Trophoblast cell (in vitro differentiated cells and primary cell): Measurements from ENCODE around the gene PBOV1.

Source experiments
- DNase-seq, 2 donors: peaks; one replicate each; pipeline ENCODE4 v3.0.0-alpha.2; 2016
- H2AFZ ChIP-seq: 2 replicates; pipeline ENCODE4 v1.6.1; 2013; ENCODE audit warnings: low read length, moderate library complexity, mild to moderate bottlenecking; ENCODE audit not compliant: insufficient read depth, poor library complexity
- H2AK5ac ChIP-seq: 2 replicates; pipeline ENCODE4 v1.6.1; 2013; ENCODE audit warnings: mild to moderate bottlenecking, low read length
- H2BK120ac ChIP-seq: 2 replicates; pipeline ENCODE4 v1.6.1; 2013; ENCODE audit warnings: low read length, mild to moderate bottlenecking, moderate library complexity; ENCODE audit not compliant: insufficient read depth, poor library complexity
- H2BK12ac ChIP-seq: 2 replicates; pipeline ENCODE4 v1.6.1; 2013; ENCODE audit warnings: mild to moderate bottlenecking, low read length, moderate library complexity
- H2BK5ac ChIP-seq: 2 replicates; pipeline ENCODE4 v1.6.1; 2013; ENCODE audit warnings: low read length, low read depth, moderate library complexity, mild to moderate bottlenecking; ENCODE audit not compliant: poor library complexity
- H3K14ac ChIP-seq: 2 replicates; pipeline ENCODE4 v1.6.1; 2013; ENCODE audit warnings: mild to moderate bottlenecking, low read length
- H3K18ac ChIP-seq: 2 replicates; pipeline ENCODE4 v1.6.1; 2013; ENCODE audit warnings: mild to moderate bottlenecking, low read length
- H3K23ac ChIP-seq: 2 replicates; pipeline ENCODE4 v1.6.1; 2013; ENCODE audit warnings: low read length
- H3K27ac ChIP-seq: 2 replicates; pipeline ENCODE4 v1.5.1; 2013; ENCODE audit warnings: low read depth, mild to moderate bottlenecking, inconsistent platforms, low read length, moderate library complexity
- H3K27me3 ChIP-seq: 2 replicates; pipeline ENCODE4 v1.6.1; 2013; ENCODE audit warnings: inconsistent platforms, mild to moderate bottlenecking, low read length, moderate library complexity; ENCODE audit not compliant: insufficient read depth
- H3K36me3 ChIP-seq, 2 experiments: 1 replicate in 1 of 2; 2 replicates in 1 of 2; pipeline ENCODE4 v1.6.1; 2013; ENCODE audit warnings: low read length in 2 of 2, mild to moderate bottlenecking in 2 of 2, moderate library complexity in 1 of 2; ENCODE audit not compliant: insufficient read depth in 2 of 2, control insufficient read depth in 1 of 2
- H3K4ac ChIP-seq: 2 replicates; pipeline ENCODE4 v1.6.1; 2013; ENCODE audit warnings: low read depth, mild to moderate bottlenecking, low read length, moderate library complexity
- H3K4me1 ChIP-seq, 2 experiments: 1 replicate in 1 of 2; 2 replicates in 1 of 2; pipeline ENCODE4 v1.6.1; 2013; ENCODE audit warnings: low read length in 2 of 2, mild to moderate bottlenecking in 2 of 2, moderate library complexity in 1 of 2; ENCODE audit not compliant: insufficient read depth in 2 of 2, control insufficient read depth in 1 of 2
- H3K4me2 ChIP-seq: 2 replicates; pipeline ENCODE4 v1.6.1; 2013; ENCODE audit warnings: inconsistent platforms, mild to moderate bottlenecking, low read length, moderate library complexity
- H3K4me3 ChIP-seq: 2 replicates; pipeline ENCODE4 v1.5.1; 2013; ENCODE audit warnings: mild to moderate bottlenecking, low read depth, low read length, inconsistent platforms
- H3K79me1 ChIP-seq: one replicate; pipeline ENCODE4 v1.6.1; 2013; ENCODE audit warnings: low read length
- H3K79me2 ChIP-seq: 2 replicates; pipeline ENCODE4 v1.6.1; 2013; ENCODE audit warnings: low read length, mild to moderate bottlenecking; ENCODE audit not compliant: control insufficient read depth, insufficient read depth, poor library complexity
- H3K9ac ChIP-seq: 2 replicates; pipeline ENCODE4 v1.6.1; 2013; ENCODE audit warnings: mild to moderate bottlenecking, low read length
- H3K9me3 ChIP-seq: 2 replicates; pipeline ENCODE4 v1.6.1; 2013; ENCODE audit warnings: low read depth, mild to moderate bottlenecking, control low read depth, inconsistent platforms, low read length; ENCODE audit not compliant: insufficient read depth
- H4K12ac ChIP-seq: 2 replicates; pipeline ENCODE4 v1.6.1; 2013; ENCODE audit warnings: low read depth, mild to moderate bottlenecking, low read length, moderate library complexity
- H4K8ac ChIP-seq: 2 replicates; pipeline ENCODE4 v1.6.1; 2013; ENCODE audit warnings: low read depth, mild to moderate bottlenecking, low read length, moderate library complexity
- H4K91ac ChIP-seq: one replicate; pipeline ENCODE4 v1.6.1; 2013; ENCODE audit warnings: low read depth, mild to moderate bottlenecking, low read length, moderate library complexity
- WGBS: extraction: QIAGEN DNeasy Blood & Tissue Kit; methylation state at CpG from one replicate; pipeline ENCODE4 v1.1.7; 2013; ENCODE audit warnings: missing lambda C conversion rate; ENCODE audit not compliant: insufficient read length, insufficient coverage; ENCODE audit errors: extremely low coverage; 5-methylcytosine and 5-hydroxymethylcytosine counted together

Gene PBOV1

DNA sequence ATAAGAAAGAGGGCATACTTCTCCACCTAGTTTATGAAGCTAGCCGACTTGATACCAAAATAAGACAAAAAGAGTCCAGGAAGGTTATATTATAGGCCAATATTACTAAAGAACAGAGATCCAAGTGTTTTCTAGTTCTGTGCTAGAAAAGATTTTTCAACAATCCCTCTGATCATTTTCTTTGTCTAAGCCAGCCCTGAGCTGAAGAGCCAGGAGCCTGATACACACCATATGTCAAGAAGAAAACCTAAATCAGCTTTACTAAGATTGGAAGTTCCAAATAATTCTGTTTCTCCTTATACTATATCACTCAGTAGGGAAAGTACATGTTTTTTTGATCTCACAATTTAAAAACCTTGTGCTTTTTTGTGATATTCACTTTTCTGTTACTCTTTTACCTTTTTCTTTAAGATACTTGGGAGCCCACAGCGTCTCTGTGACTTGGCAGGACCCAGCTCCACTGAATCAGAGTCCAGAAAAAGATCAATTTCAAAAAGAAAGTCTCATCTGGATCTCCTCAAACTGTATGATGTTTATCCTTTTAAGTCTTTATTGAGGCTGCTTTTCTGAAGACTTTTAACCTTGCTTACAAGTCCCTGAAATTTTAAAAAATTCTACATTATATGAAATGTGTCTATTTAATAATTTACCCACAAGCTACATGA, 43.0 kb upstream of the PBOV1 start:
- Histone ChIP-seq H3K27me3 (no peaks in the 10 kb centered on the region), H3K4me2 (no peak overlapping the region), H3K36me3 (no peaks in the 10 kb centered on the region)

DNA sequence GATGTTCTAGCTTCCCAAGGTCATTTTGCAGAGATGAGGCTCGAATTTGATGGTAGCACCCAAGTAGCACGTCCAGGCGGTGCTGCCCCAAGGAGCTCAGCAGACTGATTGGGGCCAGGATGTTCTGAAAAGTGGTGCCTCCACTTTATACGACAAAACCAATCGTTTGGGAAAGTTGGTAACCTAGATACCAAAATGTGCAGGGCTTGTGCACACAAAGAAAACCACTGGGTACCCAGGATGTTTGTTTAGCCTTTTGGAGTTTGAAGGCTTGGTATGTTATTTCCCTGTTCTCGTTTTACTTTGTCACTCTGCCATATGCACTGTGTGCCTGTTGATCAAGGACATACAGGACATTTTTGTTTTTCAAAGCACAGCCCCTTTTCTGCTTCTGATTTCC, 40.7 kb upstream of the PBOV1 start:
- H3K4me2 ChIP-seq = no peak overlapping the region
- no peaks in the 10 kb centered on the region for H3K79me2 ChIP-seq
- WGBS = no CpG with 5 or more reads among the region's 6 CpGs
- H3K23ac ChIP-seq = no peak overlapping the region
- H3K18ac ChIP-seq = no peak overlapping the region
- H3K27ac ChIP-seq = no peak overlapping the region
- no peak overlapping the region for H4K8ac ChIP-seq
- H2AFZ ChIP-seq = no peak overlapping the region
- no peak for DNase-seq
- no peaks in the 10 kb centered on the region for H3K4me1 ChIP-seq
- no peaks in the 10 kb centered on the region for H3K36me3 ChIP-seq
- no peak overlapping the region for H4K12ac ChIP-seq
- H2AK5ac ChIP-seq = no peak overlapping the region
- H2BK120ac ChIP-seq = no peak overlapping the region
- H3K14ac ChIP-seq = no peak overlapping the region
- no peak overlapping the region for H3K4ac ChIP-seq
- H3K27me3 ChIP-seq = no peaks in the 10 kb centered on the region
- H3K9ac ChIP-seq = no peak overlapping the region
- peaks cover 1% of the 10 kb centered on the region for H3K9me3 ChIP-seq
- H2BK12ac ChIP-seq = no peak overlapping the region
- no peak overlapping the region for H2BK5ac ChIP-seq
- no peak overlapping the region for H4K91ac ChIP-seq
- no peaks in the 10 kb centered on the region for H3K79me1 ChIP-seq
- H3K4me3 ChIP-seq = no peak overlapping the region

More for the DNA sequence above, 43.0 kb upstream of the PBOV1 start:
- Histone ChIP-seq H4K8ac (no peak overlapping the region), H2BK120ac (no peak overlapping the region), H4K12ac (no peak overlapping the region), H3K9me3 (peaks cover 1% of the 10 kb centered on the region), H3K79me1 (no peaks in the 10 kb centered on the region), H4K91ac (no peak overlapping the region), H3K14ac (no peak overlapping the region), H2AK5ac (no peak overlapping the region), H3K79me2 (no peaks in the 10 kb centered on the region), H2BK12ac (no peak overlapping the region), H3K4ac (no peak overlapping the region), H2AFZ (no peak overlapping the region), H3K27ac (no peak overlapping the region), H3K23ac (no peak overlapping the region), H3K18ac (no peak overlapping the region), H3K4me1 (no peaks in the 10 kb centered on the region), H3K9ac (no peak overlapping the region), H3K4me3 (no peak overlapping the region), H2BK5ac (no peak overlapping the region)
- no CpG with 5 or more reads among the region's 2 CpGs for WGBS
- DNase-seq = no peak

DNA sequence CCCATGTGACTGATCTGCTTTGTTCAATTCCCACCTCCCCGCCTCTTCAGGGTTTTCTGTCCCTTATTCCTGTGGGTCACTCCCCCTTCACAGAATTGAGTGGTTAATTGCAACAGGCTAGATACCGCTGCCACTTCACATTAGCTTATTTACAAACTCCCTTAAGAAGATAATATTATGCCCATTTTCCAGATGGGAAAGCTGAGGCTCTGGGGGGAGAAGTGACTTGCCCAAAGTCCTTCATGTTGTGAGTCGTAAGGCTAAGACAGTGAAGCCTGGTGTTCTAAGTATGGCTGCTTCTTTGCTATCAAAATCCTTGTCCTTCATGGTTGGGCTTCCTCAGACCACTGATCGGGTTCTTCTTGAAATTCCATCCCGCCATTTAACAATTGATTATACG, 39.9 kb upstream of the PBOV1 start:
- H3K4me1 ChIP-seq = no peaks in the 10 kb centered on the region
- no peak overlapping the region for H4K8ac ChIP-seq
- no peak overlapping the region for H3K4me3 ChIP-seq
- H3K4ac ChIP-seq = no peak overlapping the region
- H3K18ac ChIP-seq = no peak overlapping the region
- no peaks in the 10 kb centered on the region for H3K27me3 ChIP-seq
- H3K14ac ChIP-seq = no peak overlapping the region
- H2BK120ac ChIP-seq = no peak overlapping the region
- H3K36me3 ChIP-seq = no peaks in the 10 kb centered on the region
- no peaks in the 10 kb centered on the region for H3K79me1 ChIP-seq
- H2BK5ac ChIP-seq = no peak overlapping the region
- H3K4me2 ChIP-seq = no peak overlapping the region
- WGBS = no CpG with 5 or more reads among the region's 6 CpGs
- H3K23ac ChIP-seq = no peak overlapping the region
- H4K12ac ChIP-seq = no peak overlapping the region
- H3K79me2 ChIP-seq = no peaks in the 10 kb centered on the region
- H3K27ac ChIP-seq = no peak overlapping the region
- H3K9me3 ChIP-seq = peaks cover 1% of the 10 kb centered on the region
- H2AK5ac ChIP-seq = no peak overlapping the region
- no peak overlapping the region for H4K91ac ChIP-seq
- H2BK12ac ChIP-seq = no peak overlapping the region
- H2AFZ ChIP-seq = no peak overlapping the region
- DNase-seq = no peak
- H3K9ac ChIP-seq = no peak overlapping the region

DNA sequence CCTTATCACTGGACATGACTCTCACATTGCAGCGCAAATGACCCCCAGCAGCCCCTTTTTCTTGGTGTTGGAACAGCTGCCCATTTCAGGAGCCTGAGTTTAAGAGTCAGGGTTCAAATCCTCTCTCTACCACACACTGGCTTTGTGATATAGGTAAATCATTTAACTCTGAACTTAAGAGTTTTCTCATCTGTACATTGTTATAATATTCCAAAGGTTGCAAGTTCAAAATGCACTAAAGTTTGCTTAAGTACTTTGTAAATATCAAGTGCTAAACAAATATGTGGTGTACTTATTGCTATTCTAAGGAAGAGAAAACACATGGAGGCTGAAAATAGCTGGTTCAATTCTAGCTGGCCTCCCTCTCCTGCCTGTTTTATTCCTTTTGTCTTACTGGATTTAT, 39.3 kb upstream of the PBOV1 start:
- no peaks in the 10 kb centered on the region for H3K79me1 ChIP-seq
- no CpG with 5 or more reads among the region's 1 CpG for WGBS
- H2AK5ac ChIP-seq = no peak overlapping the region
- no peak overlapping the region for H2BK12ac ChIP-seq
- no peak overlapping the region for H3K18ac ChIP-seq
- no peaks in the 10 kb centered on the region for H3K27me3 ChIP-seq
- no peak overlapping the region for H3K14ac ChIP-seq
- no peak overlapping the region for H3K4ac ChIP-seq
- H3K36me3 ChIP-seq = no peaks in the 10 kb centered on the region
- no peak overlapping the region for H3K27ac ChIP-seq
- no peaks in the 10 kb centered on the region for H3K79me2 ChIP-seq
- H2BK5ac ChIP-seq = no peak overlapping the region
- no peaks in the 10 kb centered on the region for H3K4me1 ChIP-seq
- DNase-seq = no peak
- no peak overlapping the region for H4K8ac ChIP-seq
- H3K4me2 ChIP-seq = no peak overlapping the region
- no peak overlapping the region for H3K23ac ChIP-seq
- no peak overlapping the region for H4K12ac ChIP-seq
- H3K4me3 ChIP-seq = no peak overlapping the region
- no peak overlapping the region for H2BK120ac ChIP-seq
- no peak overlapping the region for H2AFZ ChIP-seq
- H3K9me3 ChIP-seq = peaks cover 1% of the 10 kb centered on the region
- H3K9ac ChIP-seq = no peak overlapping the region
- no peak overlapping the region for H4K91ac ChIP-seq
